Right lobe of liver (tissue), 4 donors: ENCODE measurements around the gene ACOT11.

ENCODE experiments used
- POLR2A ChIP-seq: fragments of 450-650 bp; IDR thresholded peaks from one replicate; pipeline ENCODE4 v1.6.1; 2017; ENCODE audit warnings: antibody characterized with exemption, mild to moderate bottlenecking
- TF ChIP-seq, protein P1 (sequence below), 4 donors: fragments of 200-600 bp in 3 of 4; fragments of 450-650 bp in 1 of 4; IDR thresholded peaks; one replicate each; pipeline versions ENCODE4 v1.5.1 to v1.8.0; 2016 to 2022; ENCODE audit warnings: antibody characterized with exemption in 4 of 4, mild to moderate bottlenecking in 2 of 4
- donor health status: DM: no; HTN: no; CAD: no.
- donor health status: DM: no; HTN: no; CAD: no.
- donor health status: DM: no; HTN: yes; CAD: no.

DNA sequence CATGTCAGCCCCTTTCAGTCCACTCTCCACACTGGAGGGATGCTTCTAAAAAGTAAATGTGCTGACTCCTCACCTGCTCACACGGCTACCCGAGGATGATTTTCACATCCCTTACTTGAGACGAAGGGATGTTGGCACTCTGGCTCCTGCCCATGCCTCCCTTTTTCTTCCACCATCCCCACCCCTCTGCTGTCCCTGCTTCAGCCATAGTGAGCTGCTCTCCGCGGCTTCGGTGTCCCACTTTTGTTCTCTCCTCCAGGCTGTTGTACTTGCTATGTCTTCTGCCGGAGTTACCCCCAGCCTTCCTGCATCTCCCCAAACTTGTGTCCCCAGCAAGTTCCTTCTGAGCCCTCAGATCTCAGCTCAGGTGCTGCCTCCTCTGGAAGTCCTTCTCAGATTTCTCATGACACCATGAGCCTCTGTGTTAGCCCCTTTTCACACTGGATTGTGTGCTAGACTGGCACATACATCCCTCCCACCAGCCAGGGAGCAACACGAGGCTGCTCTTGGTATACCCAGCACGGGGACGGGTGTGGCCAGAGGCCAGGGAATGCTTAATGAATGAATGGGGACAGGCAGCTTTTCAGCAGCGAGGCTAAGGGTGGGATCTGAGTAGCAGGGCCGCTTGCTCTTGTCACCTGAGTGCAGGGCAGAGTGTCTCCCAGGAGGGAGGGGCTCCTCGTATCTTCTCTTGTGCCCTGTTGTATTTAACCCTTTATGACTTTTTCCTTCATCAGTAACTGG, 1.3 kb downstream of the ACOT11 start:
- TF ChIP-seq, protein P1, sequence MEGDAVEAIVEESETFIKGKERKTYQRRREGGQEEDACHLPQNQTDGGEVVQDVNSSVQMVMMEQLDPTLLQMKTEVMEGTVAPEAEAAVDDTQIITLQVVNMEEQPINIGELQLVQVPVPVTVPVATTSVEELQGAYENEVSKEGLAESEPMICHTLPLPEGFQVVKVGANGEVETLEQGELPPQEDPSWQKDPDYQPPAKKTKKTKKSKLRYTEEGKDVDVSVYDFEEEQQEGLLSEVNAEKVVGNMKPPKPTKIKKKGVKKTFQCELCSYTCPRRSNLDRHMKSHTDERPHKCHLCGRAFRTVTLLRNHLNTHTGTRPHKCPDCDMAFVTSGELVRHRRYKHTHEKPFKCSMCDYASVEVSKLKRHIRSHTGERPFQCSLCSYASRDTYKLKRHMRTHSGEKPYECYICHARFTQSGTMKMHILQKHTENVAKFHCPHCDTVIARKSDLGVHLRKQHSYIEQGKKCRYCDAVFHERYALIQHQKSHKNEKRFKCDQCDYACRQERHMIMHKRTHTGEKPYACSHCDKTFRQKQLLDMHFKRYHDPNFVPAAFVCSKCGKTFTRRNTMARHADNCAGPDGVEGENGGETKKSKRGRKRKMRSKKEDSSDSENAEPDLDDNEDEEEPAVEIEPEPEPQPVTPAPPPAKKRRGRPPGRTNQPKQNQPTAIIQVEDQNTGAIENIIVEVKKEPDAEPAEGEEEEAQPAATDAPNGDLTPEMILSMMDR (IDR thresholded peaks at IDR 0.05) = no peak
- no peak for TF ChIP-seq POLR2A
